NT2/D1 (cell line): ENCODE measurements around the gene EFHC1.

Experiments used
- SUZ12 ChIP-seq: IDR thresholded peaks from 2 replicates; pipeline ENCODE4 v1.6.1; 2011; ENCODE audit not compliant: insufficient read length, insufficient read depth; ENCODE audit errors: extremely low read depth
- YY1 ChIP-seq: IDR thresholded peaks from 2 replicates; pipeline ENCODE4 v1.6.1; 2011; ENCODE audit not compliant: insufficient read length, insufficient read depth
- ZNF274 ChIP-seq: IDR thresholded peaks from 2 replicates; pipeline ENCODE4 v1.6.1; 2011; ENCODE audit warnings: mild to moderate bottlenecking, low read depth, low read length

- TF ChIP-seq ZNF274 (no peak), YY1 (no peak), SUZ12 (no peak)
Measured at GRCh38 chr6:52371656-52372191, 48.4 kb upstream of the EFHC1 start.
